Tibial artery (tissue), 4 donors: ENCODE measurements around the gene SMAD9.
A peak's percentile ranks its signal among the peaks of the same experiment; 100 is the strongest.

Experiments
- DNase-seq, 2 donors: peaks; one replicate each; pipeline ENCODE4 v3.0.0-alpha.2; 2019
- H3K27ac ChIP-seq, 2 donors: fragments of 200-600 bp; sonication (generic) in 1 of 2; 1 replicate in 1 of 2; 2 replicates in 1 of 2; pipeline ENCODE4 v1.5.1; 2018 to 2019; ENCODE audit warnings: mild to moderate bottlenecking in 1 of 2
- H3K27me3 ChIP-seq, 2 donors: fragments of 200-600 bp; sonication (generic) in 1 of 2; one replicate each; pipeline versions ENCODE4 v1.5.1 to v1.6.0; 2016 to 2019
- H3K36me3 ChIP-seq, 3 donors: fragments of 200-600 bp; sonication (generic) in 2 of 3; one replicate each; pipeline ENCODE4 v1.5.1; 2016 to 2019; ENCODE audit warnings: mild to moderate bottlenecking in 2 of 3
- H3K4me1 ChIP-seq, 4 donors: fragments of 200-600 bp; sonication (generic) in 2 of 4; 1 replicate in 3 of 4; 2 replicates in 1 of 4; pipeline ENCODE4 v1.5.1; 2016 to 2019
- H3K4me3 ChIP-seq, 2 donors: fragments of 200-600 bp; sonication (generic) in 1 of 2; 1 replicate in 1 of 2; 2 replicates in 1 of 2; pipeline ENCODE4 v1.5.1; 2018 to 2019; ENCODE audit warnings: mild to moderate bottlenecking in 2 of 2
- H3K9me3 ChIP-seq, 3 donors: fragments of 200-600 bp; sonication (generic) in 1 of 3; one replicate each; pipeline ENCODE4 v1.5.1; 2016 to 2019
- CTCF ChIP-seq, 2 experiments: fragments of 200-600 bp in 1 of 2; fragments of 450-650 bp in 1 of 2; IDR thresholded peaks; one replicate each; pipeline ENCODE4 v1.5.1; 2017 to 2019; ENCODE audit warnings: antibody characterized with exemption in 2 of 2, mild to moderate bottlenecking in 1 of 2, moderate library complexity in 1 of 2
- intact Hi-C: fragments of 100-400 bp; cut with DNase I; formaldehyde crosslinking; loops from one replicate; pipeline ENCODE4 v1.15.0; 2023; ENCODE audit warnings: low total_unique reads

Gene SMAD9

GRCh38 chr13:36818804-36819738 is 101.0 kb downstream of the SMAD9 start, which contains the start of gene RFXAP:
RFXAP (plus strand) TSS chr13:36819222; CDS start chr13:36819358, 136 bp downstream.
- Histone ChIP-seq H3K4me1 (peaks cover 0 to 36% (median 10%) of the 10 kb centered on the region in 4 donors), H3K27ac (peak within 1 kb of the TSS; percentile 73 to 74), H3K36me3 (no peaks in the 10 kb centered on the region), H3K4me3 (peak within 1 kb of the TSS; percentile 73 to 87), H3K27me3 (no peaks in the 10 kb centered on the region), H3K9me3 (no peaks in the 10 kb centered on the region)
- peak; percentile 85 to 90 for DNase-seq
- TF ChIP-seq CTCF (IDR thresholded peaks at IDR 0.05): peak; percentile 6 to 21
- intact Hi-C loops: no loop called here

GRCh38 chr13:36817996-36818803 is 101.8 kb downstream of the SMAD9 start:
- Histone ChIP-seq H3K27me3 (no peaks in the 10 kb centered on the region), H3K9me3 (no peaks in the 10 kb centered on the region), H3K4me3 (peak overlapping the region; percentile 73 to 87), H3K27ac (peak overlapping the region; percentile 73 to 74), H3K36me3 (no peaks in the 10 kb centered on the region), H3K4me1 (peaks cover 0 to 34% (median 10%) of the 10 kb centered on the region in 4 donors)
- no peak for DNase-seq
- intact Hi-C loops: no loop called here
- no peak for TF ChIP-seq CTCF (IDR thresholded peaks at IDR 0.05)

GRCh38 chr13:36815062-36815461 is 105.0 kb downstream of the SMAD9 start:
- H3K4me3 ChIP-seq: no peak overlapping the region
- H3K4me1 ChIP-seq: peaks cover 0 to 8% (median 3%) of the 10 kb centered on the region in 4 donors
- no peak overlapping the region for H3K27ac ChIP-seq
- no peak for TF ChIP-seq CTCF (IDR thresholded peaks at IDR 0.05)
- no peak for DNase-seq
- H3K36me3 ChIP-seq: no peaks in the 10 kb centered on the region
- no peaks in the 10 kb centered on the region for H3K9me3 ChIP-seq
- intact Hi-C loops: no loop called here
- H3K27me3 ChIP-seq: no peaks in the 10 kb centered on the region

GRCh38 chr13:36814465-36814864 is 105.6 kb downstream of the SMAD9 start:
- intact Hi-C loops: no loop called here
- no peak for DNase-seq
- peaks cover 0 to 5% (median under 1%) of the 10 kb centered on the region in 4 donors for H3K4me1 ChIP-seq
- no peak overlapping the region for H3K4me3 ChIP-seq
- no peak overlapping the region for H3K27ac ChIP-seq
- H3K36me3 ChIP-seq: no peaks in the 10 kb centered on the region
- TF ChIP-seq CTCF (IDR thresholded peaks at IDR 0.05): no peak
- no peaks in the 10 kb centered on the region for H3K9me3 ChIP-seq
- H3K27me3 ChIP-seq: no peaks in the 10 kb centered on the region

GRCh38 chr13:36813225-36813624 is 106.8 kb downstream of the SMAD9 start:
- intact Hi-C loops: no loop called here
- TF ChIP-seq CTCF (IDR thresholded peaks at IDR 0.05): no peak
- H3K36me3 ChIP-seq: no peaks in the 10 kb centered on the region

More at GRCh38 chr13:36813225-36813624, 106.8 kb downstream of the SMAD9 start:
- Histone ChIP-seq H3K4me3 (no peak overlapping the region), H3K27ac (no peak overlapping the region), H3K9me3 (no peaks in the 10 kb centered on the region), H3K4me1 (peaks cover 0 to 2% (median 0%) of the 10 kb centered on the region in 4 donors), H3K27me3 (no peaks in the 10 kb centered on the region)
- DNase-seq: no peak
